T-helper 2 cell treated with Interferon-gamma antibody and Interleukin-4, amounts not matched to agents 100 ng/mL and 5 ng/mL, for 36 hours (primary cell): ENCODE data around the gene PTPN23. TPM values are rescaled to one million over a fixed set of nuclear protein-coding genes. Genes with fewer than 3 reads are reported as not detected.

Experiments used
- intact Hi-C: fragments of 100-400 bp; cut with micrococcal nuclease; formaldehyde crosslinking; loops from one replicate; pipeline ENCODE4 v1.15.1; 2023
- total RNA-seq: library from RNA; stranded (reverse); gene quantifications from 2 replicates; pipeline ENCODE4 v1.2.3, GENCODE V29; 2022

The PTPN23 gene
- total RNA-seq, 1 donor from 2014 or later = 35.2 TPM

DNA sequence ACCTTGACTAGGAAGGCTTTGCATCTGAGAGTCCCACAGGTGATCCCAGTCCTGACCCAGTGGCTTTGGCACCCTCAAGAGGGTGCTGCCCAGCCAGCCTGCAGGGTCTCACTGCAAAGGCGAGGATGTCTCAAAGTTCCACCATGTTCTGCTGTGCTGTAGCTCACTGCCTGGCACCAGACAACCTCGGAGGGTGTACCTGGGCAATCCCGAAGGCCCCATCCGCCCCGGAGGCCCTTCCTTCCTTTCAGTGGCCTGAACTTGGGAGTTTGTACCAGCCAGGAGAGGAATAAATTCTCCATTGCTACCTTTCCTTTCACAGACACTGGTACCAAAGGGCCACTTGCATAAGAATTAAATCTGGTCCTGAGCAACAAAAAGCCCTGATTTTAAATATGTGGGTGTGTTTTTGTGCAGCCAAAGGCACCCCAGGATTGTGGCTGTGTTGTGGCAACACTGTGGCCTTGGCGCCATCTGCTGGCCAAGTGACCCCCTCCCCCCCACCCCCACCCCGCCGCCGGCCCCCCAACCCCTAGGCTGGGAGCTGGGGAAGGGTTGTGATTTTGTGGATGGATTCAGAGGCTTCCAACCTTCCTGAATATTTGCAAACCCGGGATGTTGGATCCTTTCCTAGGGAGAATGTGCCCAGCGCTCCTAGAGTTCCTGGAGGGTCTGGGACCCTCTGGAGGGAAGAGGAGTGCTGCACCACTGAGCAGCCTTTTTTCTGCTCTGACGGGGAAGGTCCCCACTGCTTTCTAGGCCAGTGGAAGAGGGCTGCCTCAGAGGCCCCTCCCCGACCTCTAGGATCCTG is 9.7 kb upstream of the PTPN23 start:
- intact Hi-C loops = loop anchor here (2.0 kb wide), 1 partner anchor 666 kb away; no protein-coding TSS in a partner anchor

DNA sequence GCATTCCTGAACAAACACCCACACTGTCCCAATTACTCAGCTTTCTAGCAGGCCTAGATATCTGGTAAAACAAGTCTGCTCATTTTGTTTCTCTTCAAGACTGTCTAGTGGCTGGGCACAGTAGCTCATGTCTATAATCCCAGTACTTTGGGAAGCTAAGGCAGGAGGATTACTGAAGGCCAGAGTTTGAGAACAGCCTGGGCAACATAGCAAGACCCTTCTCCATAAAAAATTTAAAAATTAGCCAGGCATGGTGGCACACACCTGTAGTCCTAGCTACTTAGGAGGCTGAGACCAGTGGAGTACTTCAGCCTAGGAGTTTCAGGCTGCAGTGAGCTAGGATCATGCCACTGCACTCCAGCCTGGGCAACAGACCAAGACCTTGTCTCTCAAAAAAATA is 6.2 kb upstream of the PTPN23 start:
- intact Hi-C loops = no loop called here

DNA sequence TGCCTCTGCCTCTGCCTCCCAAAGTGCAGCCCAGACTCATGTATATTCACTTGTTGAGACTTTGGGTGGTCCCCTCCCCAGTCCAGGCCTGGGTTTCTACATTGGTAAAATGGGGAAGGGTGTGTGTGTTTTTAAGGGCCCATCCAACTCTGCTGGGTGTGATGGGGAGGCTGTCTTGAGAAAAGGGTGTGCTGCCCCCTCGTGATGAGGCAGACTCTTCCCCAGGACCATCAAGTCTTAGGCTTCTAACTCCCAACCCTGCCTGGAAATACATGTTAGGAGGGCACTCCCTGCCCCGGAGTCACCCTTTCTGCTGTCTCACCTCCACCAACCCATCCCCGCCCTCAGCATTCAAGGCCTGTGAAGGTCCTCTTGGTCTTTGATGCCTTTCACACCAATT is 4.4 kb upstream of the PTPN23 start:
- intact Hi-C loops = no loop called here

DNA sequence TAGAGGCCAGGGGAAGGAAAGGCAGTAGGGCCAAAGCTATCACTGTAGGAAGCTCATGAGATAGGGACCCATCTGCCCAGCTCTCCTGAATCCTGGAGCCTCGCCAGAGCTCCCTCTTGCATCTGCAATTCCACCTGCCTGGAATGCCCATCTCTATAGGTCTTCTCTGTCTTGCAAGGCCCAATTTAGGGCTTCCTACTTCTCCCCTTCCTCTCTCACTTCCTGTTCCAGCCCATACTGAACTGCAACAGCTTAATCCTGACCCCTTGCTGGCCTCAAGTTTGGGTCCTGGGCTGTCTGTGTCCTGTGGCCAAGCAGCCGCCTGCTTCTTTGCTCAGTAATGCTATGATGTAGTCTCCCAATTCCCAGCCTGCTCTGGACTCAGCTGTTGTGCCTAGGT is 3.6 kb upstream of the PTPN23 start:
- intact Hi-C loops = no loop called here

DNA sequence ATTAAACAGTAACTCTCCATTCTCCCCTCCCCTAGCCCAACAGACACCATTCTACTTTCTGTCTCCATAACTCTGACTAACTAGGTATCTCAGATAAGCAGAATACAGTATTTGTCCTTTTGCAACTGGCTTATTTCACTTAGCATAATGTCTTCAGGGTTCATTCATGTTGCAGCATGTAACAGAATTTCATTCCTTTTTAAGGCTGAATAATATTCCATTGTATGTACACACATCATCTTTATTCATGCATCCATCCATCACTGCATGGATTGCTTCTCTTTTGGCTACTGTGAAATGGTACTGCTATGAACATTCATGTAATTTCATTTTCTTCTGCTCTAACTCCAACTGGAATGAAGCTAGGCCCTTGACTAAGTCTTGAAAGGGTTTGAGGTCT is 2.0 kb upstream of the PTPN23 start:
- intact Hi-C loops = no loop called here

DNA sequence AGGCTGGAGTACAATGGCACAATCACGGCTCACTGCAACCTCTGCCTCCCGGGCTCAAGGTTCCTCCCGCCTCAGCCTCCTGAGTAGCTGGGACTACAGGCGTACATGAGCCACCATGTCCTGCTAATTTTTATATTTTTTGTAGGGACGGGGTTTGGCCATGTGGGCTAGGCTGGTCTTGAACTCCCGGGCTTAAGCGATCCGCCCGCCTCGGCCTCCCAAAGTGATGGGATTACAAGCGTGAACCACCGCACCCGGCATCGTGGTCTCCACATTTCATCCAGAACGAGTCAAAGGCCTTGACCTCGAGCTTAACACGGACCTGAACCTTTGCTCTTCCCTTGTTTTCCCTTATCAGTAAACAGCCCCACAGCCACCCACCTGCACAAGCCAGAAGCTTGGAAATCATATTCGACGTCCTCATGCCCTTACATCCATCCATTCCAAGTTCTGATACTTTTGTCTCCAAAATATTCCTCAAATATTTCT is 1.4 kb upstream of the PTPN23 start:
- intact Hi-C loops = no loop called here

DNA sequence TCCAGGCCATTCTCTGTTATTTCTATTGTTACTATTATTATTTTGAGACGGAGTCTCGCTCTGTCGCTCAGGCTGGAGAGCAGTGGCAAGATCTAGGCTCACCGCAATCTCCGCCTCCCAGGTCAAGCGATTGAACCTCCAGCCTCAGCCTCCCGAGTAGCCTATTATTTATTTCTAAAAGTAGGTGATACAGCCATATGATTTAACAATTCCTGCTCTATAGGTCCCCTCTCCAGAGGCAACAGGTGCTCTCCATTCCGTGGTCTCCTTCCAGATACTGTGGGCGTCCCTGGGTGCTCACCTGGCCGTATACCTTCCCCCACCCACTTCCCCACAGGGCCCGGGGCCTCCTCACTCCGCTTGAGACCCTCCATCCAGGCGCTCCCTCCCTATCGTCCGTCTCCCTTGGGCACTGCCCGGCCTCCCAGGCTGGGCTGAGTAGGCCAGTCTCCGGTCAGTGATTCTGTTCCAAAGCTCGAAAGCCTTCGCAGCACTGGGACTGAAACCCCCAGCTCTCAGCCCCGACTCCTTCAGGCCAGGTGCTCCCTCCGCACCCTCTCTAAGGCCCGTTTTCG is 708 bp upstream of the PTPN23 start:
- intact Hi-C loops = loop anchor here (1.0 to 5.0 kb wide), 8 partner anchors 41 to 683 kb away; partner anchors contain the start of genes ELP6, KIF9, KLHL18 and SETD2

DNA sequence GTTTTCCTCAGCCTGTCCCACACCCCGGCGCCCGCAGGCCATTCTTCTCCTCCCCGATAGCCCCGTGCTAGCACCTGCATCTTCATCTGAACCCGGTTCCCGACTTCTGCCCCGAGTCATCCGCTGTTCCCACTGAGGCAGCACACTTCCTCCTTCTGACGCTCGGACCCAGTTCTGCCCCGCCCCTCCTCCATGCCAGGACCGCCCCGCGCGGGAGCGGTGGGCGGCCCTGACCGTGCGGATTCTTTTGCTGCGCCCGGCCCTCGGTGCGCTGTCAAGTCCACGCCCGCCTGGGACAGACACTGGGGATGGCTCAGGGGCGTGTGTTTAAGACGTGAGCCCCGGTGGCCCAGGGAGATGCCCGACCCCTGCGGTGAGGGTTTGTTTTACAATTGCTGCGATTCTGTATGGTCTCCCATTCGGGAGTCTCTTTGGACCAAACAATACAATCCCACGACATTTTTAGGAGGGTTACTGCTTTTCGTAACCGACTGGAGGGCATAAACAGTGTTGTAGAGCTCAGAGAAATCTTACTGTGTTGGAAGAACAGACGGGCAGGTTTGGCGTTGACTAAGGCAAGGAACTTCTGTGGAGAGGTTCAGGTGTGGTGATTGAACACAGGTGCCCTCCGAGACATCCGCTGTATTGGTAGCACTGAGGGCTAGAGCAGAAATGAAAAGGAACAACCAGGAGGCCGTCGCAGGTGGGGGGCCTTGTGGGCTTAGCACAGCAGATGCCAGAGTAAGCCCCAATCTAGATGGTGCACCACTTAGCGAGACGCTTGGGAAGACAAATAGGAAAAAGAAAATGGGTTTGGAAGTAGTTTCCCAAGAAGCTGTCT is 716 bp downstream of the PTPN23 start:
- intact Hi-C loops = loop anchor here (2.0 to 5.0 kb wide), 4 partner anchors 95 to 684 kb away; partner anchors contain the start of gene SMARCC1

DNA sequence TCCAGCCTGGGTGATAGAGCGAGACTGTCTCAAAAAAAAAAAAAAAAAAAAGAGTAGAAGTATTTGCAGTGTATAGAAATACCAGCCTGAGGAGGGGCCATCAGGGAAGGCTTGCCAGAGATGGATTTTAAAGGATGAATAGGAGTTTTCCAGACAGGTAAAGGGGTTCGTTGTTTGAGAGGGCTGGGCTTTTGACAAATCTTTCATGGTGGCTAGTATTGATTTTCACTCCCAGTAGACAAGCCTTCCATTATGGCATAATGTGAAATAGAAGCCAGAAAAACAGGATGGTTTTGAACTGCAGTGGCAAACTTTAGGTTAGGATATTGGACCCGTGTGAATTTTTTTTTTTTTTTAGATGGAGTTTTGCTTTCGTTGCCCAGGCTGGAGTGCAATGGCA is 3.6 kb downstream of the PTPN23 start:
- intact Hi-C loops = loop anchor here (5.0 kb wide), 2 partner anchors 398 to 687 kb away; partner anchors contain the start of gene SMARCC1

DNA sequence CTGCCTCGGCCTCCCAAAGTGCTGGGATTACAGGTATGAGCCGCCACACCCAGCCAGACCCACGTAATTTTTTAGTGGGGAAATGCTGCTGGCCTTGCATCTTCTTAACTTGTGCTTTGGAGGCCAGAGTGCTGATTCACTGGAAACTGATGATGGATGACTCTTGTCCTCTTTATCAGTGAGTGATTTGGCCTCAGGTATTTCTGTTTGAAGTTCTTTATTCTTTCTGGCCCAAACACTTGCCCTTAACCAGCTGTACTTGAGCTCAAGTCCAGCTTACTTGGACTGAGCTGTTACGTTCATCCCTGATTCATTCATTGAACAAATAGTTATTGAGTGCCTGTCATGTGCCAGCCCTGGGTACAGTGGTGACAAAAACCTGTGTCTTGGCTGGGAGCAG is 4.2 kb downstream of the PTPN23 start:
- intact Hi-C loops = no loop called here

DNA sequence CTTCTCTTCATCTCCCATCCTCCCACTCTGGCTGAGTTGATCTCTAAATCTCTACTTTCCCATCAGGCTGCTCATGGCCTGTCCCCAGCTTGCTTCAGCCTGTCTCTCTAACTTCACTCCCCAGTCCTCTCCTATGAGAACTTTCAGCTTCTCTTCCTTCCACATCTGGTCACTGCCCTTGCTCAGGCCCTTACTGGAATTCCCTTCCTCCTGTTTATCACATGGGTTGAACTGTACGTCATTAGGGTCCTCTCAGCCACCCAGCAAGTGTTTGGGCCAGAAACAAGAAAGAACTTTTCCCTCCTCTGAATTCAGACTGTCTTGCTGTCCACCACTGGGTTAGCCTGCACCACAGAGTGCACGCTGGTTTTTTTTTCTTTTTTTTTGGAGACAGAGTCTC is 5.0 kb downstream of the PTPN23 start:
- intact Hi-C loops = no loop called here

DNA sequence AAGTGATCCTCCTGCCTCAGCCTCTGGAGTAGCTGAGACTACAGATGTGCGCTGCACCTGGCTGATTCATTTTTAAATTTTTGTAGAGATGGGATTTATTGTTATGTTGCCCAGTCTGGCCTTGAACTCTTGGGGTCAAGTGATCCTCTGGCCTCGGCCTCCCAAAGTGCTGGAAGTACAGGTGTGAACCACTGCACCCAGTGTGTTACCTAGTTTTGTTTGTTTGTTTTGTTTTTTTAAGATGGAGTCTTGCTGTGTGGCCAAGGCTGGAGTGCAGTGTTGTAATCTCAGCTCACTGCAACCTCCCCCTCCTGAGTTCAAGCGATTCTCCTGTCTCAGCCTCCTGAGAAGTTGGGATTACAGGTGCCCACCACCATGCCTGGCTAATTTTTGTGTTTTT is 12.1 kb downstream of the PTPN23 start:
- intact Hi-C loops = no loop called here

DNA sequence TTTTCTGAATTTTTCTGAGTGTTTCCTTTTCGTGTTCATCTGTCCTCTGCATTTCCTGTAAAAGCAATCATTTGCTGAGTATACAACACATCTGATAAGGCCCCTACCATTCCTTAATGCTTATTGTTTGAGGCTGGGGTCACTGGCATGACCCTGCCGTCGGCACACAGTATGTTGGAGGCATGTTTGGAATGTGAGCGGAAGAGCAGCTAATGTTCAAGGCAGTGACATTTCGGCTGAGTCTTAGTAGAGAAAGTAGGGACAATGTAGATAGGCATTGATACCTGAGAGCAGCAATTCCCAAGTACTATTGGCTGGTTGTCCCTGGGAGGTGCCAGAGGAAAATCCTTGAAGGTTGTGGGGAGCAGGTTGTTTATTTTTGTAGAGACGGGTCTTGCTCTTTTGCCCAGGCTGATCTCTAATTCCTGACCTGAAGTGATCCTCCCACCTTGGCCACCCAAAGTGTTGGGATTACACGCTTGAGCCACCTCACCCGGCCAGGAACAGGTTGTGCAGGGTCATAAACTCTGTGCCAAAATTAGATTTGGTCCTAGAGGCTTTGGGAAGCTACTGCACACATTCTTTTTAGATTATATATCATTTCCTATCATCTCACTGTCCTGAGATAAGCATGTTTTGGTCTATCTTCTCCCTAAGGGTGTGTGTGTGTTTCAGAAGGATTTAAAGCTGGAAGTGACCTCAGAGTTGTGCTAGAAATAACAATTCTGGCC is 13.5 kb downstream of the PTPN23 start:
- intact Hi-C loops = no loop called here

DNA sequence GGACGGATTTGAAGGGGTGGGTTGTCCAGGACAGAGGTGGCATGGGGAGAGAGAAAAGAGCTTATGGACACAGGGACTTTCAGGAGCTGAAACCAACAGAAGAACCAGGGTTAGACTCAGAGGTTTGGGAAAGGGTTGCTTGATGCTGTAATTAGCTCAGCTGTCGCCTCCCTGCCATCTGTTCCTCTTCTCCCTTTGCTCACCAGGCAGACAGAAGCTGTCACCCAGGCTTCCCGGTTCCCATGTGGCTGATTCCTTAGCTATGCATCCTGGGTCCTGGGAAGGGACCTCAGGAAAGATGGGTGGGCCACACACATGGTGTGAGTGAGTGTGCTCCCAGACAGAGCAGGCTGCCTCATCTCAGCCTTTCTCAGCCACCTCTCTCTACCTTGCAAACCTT is 14.1 kb downstream of the PTPN23 start:
- intact Hi-C loops = no loop called here

DNA sequence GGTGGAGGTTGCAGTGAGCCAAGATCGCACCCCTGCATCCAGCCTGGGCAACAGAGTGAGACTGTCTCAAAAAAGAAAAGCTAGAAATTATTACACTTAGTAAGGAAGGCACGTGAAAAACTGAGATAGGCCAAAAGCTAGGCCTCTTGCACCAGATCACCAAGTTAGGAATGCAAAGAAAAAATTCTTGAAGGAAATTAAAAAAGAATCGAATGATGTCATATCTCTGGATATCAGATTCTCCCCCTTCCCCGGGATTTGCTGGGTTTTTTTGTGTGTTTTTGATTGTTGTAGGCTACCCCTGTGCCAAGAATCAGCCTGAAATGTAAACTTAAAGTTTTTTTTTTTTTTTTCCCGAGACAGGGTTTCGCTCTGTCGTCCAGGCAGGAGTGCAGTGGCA is 17.4 kb downstream of the PTPN23 start:
- intact Hi-C loops = no loop called here

DNA sequence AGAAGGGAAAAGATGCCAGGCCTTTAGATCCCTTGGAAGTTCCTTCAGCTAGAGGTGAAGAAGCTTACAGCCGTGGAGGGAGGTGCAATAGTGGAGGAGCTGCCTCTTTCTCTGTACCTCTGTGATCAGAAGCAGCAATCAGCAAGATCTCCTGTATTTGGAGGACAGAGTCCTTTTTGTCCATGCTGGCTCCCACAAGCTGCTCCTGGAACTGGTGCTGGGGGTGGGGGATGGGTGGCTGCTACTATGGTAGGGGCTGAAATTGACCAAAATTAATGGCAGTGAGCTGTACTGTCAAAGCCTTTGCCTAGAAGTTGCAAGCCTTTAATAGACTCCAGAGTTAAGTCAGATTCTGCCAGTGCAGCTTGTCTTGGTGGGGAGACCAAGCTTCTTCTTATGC is 18.2 kb downstream of the PTPN23 start:
- intact Hi-C loops = no loop called here

DNA sequence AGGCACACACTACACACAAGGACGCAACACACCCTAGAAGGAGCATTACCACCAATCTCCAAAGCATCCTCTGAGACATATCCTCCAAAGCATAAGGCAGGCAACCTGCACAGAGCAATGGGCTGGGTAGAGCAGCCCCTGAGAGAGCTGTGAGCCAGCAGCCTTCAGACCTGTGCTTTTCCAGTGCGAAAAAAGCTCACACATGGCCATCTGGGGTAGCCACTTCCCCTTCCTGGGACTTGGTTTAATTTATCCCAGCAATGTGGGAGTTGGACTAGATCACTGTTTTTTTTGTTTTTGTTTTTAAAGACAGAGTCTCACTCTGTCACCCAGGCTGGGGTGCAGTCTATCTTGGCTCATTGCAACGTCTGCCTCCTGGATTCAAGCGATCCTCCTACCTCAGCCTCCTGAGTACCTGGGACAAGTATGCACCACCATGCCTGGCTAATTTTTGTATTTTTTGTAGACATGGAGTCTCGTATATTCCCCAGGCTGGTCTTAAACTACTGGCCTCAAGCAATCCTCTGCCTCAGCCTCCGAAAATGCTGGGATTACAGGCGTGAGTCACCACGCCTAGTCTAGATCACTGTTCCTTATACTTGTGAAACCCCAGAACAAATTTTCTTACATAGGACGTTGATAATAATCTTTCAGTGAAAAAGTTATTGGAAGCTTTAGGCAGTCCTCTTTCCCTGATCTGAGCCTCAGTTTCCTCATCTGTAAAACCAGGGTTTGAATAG is 18.9 kb downstream of the PTPN23 start:
- intact Hi-C loops = no loop called here

DNA sequence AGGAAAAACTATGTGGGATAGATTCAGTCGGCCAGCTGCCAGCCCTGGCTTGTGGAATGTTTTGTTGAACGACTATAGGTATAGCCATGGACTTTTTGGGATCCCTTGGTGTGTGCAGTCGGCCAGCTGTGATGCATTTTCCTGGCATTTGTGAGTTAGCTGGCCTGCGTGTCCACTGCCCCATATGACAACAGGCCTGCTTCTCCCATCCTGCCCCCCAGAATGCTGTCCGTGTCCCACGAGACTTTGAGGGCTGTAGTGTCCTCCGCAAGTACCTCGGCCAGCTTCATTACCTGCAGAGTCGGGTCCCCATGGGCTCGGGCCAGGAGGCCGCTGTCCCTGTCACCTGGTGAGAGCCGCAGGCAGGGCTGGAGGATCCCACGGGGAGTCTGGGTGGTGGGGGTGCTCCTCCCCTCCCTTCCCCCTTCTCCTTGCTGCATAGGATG is 23.6 kb downstream of the PTPN23 start:
- intact Hi-C loops = no loop called here

DNA sequence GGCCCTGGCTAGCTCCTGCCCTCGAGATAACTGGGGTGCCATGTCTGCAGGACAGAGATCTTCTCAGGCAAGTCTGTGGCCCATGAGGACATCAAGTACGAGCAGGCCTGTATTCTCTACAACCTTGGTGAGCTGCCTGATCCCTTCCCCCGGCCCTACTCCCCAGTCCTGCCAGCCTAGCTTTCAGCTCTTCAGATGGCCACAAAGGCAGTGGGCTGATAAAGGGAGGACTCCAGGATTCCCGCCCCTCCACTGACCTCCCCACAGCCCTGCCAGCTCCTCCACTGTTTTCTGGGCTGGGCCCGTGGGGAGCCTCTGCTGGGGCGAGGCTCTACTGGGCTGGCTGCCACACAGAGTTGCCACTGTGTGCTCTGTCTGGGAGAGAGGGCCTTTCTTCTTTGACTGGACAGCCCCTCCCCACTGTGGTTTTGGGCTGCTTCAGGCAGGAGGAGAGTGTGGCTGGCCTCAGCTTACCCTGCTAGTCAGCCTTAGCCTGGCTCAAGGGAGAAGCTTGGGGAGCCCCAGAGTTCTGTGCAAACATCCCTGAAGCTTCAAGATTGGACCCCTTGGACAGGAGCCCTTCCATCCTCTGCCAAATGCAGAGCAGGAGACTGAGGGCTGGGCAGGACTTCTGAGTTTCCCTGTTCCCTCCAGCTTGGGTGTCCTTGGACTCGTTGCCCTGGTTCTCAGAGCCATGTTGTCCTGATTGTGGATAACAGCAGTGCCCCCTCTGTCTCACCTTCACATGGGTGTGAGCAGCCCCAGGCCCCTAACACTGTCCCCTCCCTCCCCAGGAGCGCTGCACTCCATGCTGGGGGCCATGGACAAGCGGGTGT is 24.4 kb downstream of the PTPN23 start:
- intact Hi-C loops = no loop called here
